HG03469 (cell line): ENCODE measurements around the gene USH2A.
A peak's percentile ranks its signal among the peaks of the same experiment; 100 is the strongest.
"Not testable (repeated sequence)": the region's sequence is repeated elsewhere in the genome, so short reads cannot be mapped to it uniquely, and the experiment has no call there.

Experiments
- ATAC-seq: cut with Tn5 transposase; IDR thresholded peaks from one replicate; pipeline ENCODE4 v1.9.1; 2021; ENCODE audit warnings: mild to moderate bottlenecking, moderate library complexity, moderate number of reproducible peaks; ENCODE audit not compliant: unreplicated experiment

Gene USH2A

DNA sequence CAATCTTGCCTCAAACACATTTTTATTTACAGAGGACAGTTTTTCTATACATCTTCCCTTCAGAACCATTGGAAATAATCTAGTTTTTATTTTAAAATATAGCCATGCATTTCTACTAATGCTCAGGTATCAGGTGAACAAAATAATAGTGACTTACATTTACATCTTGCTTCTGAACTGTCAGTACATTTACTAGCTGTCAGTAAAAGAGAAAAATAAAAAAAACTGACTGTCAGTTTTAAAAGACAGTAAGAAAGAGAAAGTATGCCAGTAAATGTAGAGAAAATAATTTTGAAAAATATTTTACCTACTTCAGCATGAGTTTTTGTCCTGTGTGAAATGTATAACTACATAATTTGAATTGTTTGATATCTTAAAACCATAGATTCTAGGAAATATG, 33.5 kb downstream of the USH2A start:
- no peak for ATAC-seq

- no peak for ATAC-seq
Measured at GRCh38 chr1:216388558-216388957, 34.7 kb downstream of the USH2A start.

GRCh38 chr1:216387782-216388181, 35.5 kb downstream of the USH2A start:
- no peak for ATAC-seq

GRCh38 chr1:216379441-216379840, 43.8 kb downstream of the USH2A start:
- ATAC-seq: no peak

DNA sequence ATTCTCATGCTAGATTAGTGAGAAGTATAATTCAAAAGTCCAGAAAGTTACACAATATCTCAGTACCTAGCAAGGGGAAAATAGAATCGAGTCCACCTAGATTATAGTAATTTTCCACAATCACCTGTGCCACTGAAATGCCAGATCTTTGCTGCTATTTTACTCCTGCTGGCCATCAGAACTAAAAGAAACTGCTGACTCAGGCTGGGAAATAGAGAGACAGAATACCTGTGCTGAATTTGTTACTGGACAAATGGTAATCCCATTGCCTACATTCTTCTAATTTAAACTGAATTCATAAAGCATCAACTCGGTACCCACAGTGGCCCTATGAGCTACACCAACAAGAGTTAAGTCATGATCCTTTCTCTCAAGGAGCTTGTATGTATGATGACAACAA, 55.0 kb downstream of the USH2A start:
- no peak for ATAC-seq

GRCh38 chr1:216366979-216367378, 56.3 kb downstream of the USH2A start:
- ATAC-seq: no peak

DNA sequence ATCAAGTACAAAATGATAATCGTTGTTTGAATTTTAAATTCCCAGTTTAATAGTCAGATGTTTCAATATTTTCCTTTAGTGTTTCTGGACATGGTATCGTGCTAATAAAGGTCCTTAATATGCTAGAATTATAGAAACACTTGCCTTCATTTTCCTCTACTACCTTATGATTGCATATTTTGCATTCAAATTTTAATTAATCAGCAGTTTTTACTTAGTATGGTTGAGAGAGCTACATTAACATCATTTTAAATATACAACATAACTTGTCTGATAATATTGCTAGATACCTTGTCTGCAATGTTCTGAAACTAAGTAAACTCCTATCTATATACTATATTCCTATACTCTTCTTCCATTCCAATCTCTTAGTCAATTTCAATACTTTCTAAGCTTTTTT, 66.3 kb downstream of the USH2A start:
- no peak for ATAC-seq

DNA sequence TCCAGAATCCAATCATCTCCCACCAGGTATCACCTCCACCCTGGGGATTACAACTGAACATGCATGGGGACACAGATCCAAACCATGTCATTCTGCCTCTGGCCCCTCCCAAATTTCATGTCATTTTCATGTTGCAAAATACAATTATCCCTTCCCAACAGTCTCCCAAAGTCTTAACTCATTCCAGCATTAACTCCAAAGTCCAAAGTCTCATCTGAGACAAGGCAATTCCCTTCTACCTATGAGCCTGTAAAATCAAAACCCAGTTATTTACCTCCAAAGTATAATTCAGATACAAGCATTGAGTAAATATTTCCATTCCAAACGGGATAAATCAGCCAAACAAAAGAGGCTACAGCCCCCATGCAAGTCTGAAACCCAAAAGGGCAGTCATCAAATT, 73.1 kb downstream of the USH2A start:
- ATAC-seq: no peak

DNA sequence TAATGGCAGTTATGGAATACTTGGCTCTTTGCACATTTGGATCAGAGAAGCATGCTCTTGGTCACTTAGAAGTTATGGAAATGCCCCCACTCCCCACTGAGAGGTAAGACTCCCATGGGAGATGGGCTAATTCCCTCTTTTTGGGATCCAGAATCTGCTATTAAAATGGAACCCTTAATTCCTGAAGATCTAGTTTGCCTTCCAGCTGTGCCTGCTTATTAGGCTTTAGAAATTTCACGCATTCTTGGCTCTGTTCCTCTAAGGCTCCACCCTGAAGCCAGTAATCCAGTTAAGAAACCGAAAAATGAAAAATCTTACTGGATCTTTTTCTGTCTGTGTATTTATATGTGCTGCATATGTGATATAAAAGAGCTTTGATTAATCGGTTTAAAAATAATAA, 76.7 kb downstream of the USH2A start:
- no peak for ATAC-seq

DNA sequence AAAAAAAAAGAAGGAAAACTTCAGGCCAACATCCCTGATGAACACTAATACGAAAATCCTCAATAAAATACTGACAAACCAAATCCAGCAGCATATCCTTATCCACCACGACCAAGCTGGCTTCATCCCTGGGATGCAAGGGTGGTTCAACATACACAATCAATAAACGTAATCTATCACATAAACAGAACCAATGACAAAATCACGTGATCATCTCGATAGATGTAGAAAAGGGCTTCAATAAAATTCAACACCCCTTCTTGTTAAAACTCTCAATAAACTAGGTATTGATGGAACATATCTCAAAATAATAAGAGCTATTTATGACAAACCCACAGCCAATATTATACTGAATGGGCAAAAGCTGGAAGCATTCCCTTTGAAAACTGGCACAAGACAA, 82.7 kb downstream of the USH2A start:
- ATAC-seq: not testable (repeated sequence)

GRCh38 chr1:216332462-216332861, 90.8 kb downstream of the USH2A start:
- no peak for ATAC-seq

GRCh38 chr1:216332003-216332402, 91.2 kb downstream of the USH2A start:
- ATAC-seq: no peak

GRCh38 chr1:216331211-216331610, 92.0 kb downstream of the USH2A start:
- ATAC-seq: no peak

DNA sequence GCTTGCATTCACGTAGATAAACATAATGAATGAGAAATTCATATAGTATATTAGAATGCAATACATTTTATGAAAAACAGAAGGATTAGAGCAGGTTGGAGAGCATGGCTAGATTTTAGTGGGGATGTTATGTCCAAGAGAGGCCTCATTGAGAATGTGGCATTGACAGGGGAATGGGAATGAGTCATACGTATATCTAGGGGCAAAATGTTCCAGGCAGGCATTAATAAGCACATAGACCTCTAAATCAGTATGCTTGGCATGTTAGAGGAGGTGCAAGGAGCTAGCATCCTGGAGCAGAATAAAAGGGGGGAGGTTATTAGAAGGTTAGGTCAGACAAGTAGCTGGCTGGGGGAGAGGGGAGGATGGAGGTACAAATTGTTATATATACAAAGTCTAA, 93.0 kb downstream of the USH2A start:
- no peak for ATAC-seq

- no peak for ATAC-seq
Measured at GRCh38 chr1:216325946-216326345, 97.3 kb downstream of the USH2A start.

DNA sequence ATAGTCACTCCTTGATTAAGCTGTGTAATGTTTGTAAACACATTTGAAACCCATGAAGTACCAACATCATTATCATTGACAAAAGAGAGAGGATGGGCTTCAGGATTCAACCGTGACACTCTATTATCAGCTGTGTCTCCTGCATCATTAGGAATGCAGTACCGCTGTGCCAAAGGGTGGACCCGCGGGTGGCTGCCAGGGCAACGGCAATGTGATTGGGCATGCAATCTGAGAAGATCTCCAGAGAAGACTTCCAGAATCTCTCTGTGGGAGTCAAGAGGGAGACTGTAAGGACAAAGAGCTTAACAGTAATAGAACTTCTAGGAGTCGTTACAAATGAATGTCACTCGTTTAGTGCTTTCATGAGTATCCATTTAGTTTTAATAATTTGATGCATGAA, 97.9 kb downstream of the USH2A start:
- ATAC-seq: no peak

GRCh38 chr1:216323344-216323743, 99.9 kb downstream of the USH2A start:
- no peak for ATAC-seq

DNA sequence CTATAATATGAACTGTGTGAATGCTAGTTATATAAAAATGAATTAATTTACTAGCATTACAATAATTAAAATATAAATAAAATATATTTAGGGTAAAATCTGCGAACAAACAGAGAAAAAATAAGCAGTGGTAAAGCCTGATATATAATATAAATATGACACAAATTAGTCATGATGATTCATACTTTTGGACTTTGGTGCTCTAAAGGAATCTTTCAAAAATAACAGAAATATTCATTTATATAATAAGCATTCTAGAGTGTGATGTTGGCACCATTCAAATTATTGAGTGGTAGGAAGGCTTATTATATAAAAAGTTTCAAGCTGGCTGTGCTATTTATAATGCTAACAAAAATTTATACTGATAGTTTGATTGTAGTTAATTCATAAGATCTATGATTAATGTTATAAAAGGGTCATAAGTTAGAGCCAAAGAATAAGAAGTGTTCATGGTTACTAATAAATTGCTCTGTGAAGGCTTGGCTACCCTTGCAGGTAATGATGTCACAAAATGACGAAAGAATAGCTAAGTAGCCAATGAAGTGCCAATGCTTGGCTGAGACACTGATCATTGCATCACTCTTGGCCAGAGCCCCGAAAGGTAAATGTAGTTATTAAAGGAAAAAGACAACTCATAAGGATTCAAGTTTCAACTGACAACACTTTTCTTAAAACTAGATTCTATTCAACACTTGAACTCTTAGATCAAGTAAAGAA, 108.7 kb downstream of the USH2A start:
- ATAC-seq: no peak

DNA sequence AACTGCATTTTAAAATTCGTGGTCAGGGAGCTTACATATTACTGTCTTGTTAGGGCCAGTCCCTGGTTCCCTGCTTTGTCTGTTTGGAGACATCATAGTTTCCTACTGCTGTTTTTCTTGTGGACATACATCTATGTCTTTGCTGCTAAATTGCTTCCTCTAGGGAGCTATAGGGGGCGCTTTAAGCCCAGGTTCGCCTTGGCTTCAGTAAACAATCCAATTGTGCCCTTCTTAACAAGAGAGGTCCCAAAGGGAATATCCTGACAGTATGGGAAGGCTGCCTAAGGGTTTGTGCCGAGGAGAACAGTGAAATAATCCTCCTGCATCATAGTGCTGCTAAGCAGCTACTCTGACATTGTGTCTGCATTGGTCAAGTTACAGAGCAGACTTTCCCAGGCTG, 112.5 kb downstream of the USH2A start:
- peak; percentile 59 for ATAC-seq

DNA sequence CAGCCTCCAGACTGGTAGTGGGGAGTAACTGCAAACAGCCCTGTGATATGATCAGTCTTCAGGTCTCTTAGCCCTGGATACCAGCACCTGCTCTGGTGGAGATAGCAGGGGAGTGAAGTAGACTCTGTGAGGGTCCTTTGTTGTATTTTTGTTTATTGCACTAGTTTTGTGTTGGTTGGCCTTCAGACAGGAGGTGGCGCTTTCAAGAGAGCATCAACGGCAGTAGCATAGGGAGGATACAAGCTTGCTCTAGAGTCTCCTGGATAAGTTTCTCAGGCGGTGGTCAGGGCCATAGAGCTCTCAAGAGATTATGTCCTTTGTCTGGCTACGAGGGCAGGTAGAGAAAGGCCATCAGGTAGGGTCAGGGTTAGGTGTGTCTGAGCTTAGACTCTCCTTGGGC, 116.4 kb downstream of the USH2A start:
- ATAC-seq: no peak

DNA sequence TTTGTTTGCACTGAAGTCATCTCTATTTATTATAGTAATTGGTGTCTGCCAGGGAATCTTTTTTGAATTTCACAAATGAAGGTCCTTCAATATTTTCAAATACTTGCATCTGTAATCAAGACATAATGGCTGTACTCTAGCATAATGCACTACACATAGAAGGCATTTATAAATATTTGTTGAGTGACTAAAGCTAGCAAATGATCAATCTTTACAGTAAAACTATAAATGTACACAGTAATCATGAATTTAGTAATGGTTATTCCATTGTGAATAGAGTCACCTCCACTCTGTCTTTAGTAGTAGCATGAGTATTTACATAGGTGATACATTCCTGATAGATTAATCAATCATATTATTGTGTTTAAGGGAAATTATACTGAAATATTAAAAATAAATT, 119.6 kb downstream of the USH2A start:
- no peak for ATAC-seq

DNA sequence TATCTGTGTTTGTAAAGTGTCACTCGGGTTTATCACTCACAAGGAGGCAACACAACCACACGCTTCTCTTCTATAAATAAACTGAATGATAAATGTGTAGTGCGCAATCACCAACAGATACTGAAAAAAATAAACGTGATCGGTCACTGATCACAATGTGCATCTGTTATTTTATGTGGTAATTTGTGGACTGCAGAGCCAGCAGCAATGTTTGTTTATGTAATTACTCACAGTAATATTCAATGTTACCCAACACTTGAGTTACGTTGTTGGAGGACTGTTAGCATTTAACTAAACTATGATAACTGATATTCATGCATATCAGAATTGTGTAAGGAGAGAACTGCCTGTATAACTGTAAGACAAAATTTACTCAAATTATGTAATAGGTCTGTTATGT, 129.6 kb downstream of the USH2A start:
- no peak for ATAC-seq

GRCh38 chr1:216290074-216290473, 133.2 kb downstream of the USH2A start:
- ATAC-seq: no peak
